Muscle of back (tissue), 11 donors: ENCODE results near the gene HACD4. TPM values are rescaled to one million over a fixed set of nuclear protein-coding genes. Genes with fewer than 3 reads are reported as not detected.

Experiments
- DNase-seq, 3 donors: peaks; one replicate each; pipeline versions ENCODE4 v3.0.0 to v3.0.0-alpha.2; 2013
- polyA plus RNA-seq, 10 donors: library from polyadenylated mRNA; unstranded; fragments of 120-200 nt; gene quantifications; one replicate each; pipeline ENCODE4 v1.2.1, GENCODE V29; 2013; ENCODE audit not compliant: insufficient read length in 10 of 10

The HACD4 gene
- polyA plus RNA-seq, 10 donors = 1.2 to 3.4 (median 2.1) TPM

DNA sequence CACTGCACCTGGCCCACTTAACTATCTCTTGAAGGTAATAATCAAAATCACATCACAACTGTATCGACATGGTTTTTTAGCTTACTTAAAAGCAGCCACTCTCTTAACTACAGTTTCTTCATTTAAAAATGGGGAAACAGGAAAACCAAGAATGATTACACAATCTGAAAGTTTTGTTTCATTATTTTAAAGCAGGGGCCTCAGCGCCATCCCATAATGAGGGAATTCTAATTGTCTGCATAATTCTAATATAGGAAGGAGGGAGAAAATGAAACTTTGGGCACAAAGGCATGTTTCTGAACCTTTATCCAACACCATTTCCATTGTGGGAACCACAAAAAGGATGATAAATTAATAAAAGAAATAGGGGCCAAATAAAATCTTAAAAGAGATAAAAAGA is 7.6 kb downstream of the HACD4 start:
- no peak for DNase-seq

DNA sequence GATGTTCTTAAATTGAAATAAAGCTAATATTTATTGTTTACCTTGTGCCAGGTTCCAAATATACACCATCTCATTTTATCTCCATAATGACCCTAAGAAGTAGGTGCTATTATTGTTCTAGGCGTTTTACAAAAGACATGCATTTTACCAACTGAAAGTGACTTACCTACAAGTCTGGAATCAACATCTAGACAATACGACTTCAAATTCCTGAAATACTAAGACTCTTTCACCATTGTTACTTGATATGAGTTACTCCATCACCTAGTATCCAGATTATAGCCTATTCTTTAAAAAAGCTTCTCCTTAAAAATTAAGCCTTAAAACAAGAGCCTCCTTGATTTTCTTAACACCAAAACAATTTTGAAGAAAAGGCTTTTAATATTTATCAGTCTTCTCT is 13.3 kb downstream of the HACD4 start:
- DNase-seq = no peak

DNA sequence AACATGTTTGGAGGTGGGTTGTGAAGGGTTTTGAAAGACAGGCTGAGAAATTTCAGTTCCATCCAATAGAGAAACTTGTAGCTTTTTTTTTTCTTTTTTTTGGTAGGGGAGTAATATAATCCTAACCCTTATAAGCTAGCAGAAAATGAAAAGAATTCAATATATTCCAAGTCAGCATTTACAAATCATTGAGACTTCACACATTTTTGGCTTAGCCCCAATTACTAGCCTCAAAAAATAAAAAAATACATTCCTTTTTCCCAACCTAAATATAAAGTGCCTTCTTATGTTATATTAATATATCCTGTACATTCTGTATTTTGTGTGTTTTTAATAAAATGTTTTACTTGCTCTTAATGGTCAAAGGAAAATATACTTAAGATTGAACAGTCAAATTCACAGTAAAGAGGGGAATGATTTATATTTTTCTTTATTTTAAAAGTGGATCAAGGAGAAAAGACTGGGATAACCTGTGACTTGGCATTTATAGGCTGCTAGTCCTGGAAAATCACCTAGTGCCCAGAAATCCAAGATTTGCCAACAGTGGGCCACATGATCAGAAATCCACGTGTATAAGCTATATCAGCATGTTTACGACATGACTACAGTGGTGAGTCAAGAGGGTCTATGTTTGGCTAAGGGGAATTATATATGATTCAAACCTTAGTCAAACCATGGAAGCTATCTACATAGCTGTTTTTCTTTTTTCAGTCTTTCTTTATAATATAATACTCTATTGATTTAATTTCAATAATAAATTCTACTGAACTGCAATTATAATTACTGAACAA is 14.5 kb downstream of the HACD4 start:
- DNase-seq = peak in 1 of 3 donors; percentile 36

DNA sequence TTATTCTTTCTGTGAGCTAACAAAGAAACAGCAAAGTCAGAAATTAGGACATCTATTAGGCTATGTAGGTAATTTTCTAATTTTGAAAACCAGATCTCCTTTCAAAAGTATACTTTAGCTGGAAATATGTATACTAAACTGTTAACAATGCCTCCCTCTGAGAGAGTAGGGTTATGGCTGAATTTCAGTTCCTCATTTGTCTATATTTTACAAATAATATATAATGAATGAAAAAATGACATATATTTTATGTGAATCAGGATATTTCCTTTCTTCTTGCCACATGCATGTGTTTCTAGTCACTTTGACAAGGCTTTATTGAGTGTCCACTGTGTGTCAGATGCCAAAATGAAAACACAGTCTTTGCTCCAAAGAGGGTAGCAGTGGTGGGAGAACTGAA is 15.4 kb downstream of the HACD4 start:
- no peak for DNase-seq

DNA sequence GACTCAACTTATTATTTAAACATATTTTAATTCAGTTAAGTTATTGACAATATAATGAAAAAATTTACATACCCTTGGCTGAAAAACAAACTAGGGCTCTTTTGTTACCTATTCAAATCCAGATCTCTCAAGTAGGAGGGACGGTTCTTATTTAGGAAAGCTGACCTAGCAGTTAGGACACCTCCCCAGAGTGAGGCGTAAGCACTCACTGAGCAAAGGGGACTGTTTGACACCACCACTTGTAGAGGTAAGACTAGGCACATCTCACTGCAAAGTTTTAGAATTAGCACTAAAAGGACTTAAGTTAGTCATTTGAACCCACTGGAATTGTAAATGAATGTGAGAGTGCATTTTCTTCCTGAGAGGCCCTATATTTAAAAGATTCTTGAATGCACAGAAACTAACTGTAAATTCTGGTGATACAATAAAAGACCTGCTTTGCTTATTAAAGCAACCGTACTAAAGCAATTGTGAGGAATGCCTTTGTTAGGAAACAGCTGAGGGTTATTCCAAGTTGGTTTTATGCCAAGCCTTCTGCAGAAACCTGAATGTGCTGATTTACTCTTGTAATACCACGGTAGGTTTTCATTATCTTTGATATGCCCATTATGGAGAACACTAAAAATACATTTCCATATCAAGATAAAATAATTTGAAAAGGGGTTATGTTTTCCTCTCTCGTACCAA is 16.2 kb downstream of the HACD4 start:
- peak in 1 of 3 donors; percentile 14 for DNase-seq

DNA sequence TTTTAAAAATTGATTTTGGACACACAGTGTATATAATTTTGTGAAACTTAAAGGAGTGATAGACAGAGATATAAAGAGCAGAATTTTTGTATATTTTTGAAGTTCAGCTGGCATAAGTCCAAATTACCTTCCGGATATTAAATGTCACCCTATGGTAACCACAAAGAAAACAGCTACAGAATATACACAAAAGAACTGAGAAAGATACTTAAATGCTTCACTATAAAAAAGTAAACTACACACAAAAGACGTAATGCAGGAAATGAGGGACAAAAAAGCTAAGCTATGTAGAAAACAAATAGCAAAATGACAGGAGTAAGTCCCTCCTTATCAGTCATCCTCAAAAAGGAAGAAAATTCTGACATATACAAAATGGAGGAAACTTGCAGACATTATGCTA is 29.4 kb downstream of the HACD4 start:
- no peak for DNase-seq

DNA sequence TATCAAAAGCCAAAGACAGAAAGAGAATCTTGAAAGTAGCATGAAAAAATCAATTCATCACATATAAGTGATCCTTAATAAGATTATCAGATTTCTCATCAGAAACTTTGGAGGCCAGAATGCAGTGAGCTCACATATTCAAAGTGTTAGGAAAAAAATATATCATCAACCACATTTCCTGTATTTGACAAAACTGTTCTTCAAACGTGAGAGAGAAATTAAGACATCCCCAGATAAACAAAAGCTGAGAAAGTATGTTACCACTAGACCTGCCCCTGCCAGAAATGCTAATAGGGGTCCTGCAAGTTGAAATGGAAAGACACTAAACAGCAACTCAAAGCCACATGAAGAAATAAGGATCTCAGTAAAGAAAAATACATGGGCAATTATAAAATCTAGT is 29.9 kb downstream of the HACD4 start:
- no peak for DNase-seq

DNA sequence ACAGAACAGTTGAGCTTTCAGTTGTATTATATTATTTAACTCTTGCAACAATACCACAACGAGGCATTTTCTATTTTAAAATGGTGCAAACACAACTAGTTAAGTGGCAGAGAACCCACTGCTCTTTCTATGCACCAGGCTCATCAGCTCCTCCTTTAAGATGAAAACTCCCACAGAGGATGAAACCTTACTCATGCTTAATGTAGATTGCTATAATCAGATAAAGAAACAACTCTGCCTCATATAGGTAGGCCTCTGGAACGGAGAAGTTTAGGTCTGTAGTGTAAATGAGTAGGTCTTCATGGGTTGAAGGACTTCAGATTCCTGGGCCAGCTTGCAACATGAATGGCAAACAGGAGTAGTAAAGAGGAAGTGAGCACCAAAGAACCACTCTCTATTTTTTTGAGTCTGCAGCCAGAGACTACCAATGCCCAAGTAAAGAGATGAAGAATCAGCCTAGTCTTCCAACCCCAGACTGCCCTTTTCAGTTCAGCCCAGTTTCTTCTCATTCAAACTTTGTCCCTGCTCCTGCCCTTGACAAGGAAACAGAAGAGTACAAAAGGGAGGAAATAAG is 33.9 kb downstream of the HACD4 start:
- DNase-seq = no peak

DNA sequence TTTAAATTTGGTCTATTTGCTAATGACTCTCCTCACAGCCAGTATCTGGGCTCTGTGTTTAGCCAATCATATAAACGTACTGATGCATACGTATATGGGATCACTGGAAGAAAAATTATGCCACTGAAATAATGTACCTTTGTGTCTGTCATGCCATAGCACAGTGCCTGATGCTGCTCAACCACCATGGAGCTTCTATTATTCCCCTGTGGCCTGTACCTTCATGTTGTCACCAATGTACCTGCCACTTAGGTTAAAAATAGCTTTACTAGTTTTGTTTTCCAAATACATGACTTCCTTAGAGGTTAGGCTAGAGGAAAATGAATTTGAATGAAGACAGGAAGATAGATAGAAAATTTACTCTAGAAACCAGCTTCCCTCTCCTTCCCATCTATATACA is 34.6 kb downstream of the HACD4 start:
- DNase-seq = no peak

DNA sequence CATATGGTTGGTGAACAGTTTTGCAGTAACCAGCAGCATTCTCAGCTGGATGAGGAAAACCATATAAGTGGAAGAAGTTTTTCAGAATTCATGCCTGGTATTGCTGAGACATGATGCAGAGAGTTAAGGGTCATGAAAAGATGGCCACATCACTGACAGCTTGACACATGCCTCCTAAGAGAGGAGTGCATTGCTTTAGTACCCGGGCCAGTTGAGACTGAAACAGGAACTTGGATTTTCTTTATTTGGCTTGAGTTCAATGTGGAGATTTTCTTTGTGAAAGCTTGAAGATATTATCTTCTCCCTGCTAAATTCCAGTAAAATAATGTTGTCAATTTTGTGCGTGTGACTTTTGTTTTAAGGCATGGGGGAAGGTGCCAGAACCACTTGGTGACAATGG is 35.8 kb downstream of the HACD4 start:
- no peak for DNase-seq

DNA sequence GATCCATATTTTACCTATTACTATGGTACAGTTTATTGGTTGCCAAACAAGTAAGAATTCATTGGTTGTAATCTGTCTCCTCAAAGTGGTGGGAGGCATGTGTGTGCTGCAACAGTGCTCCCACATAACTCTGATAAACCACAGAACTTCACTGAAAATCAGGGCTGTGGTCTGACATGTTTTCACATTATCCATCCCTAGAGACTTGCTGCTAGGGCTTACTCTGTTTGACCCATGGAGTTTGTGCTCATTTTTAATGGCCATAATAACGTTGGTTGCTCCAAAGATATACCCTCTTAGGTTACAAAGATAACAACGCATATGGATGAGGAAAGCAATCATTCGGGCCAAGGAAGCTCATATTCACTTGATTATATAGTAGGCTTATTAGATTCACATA is 37.0 kb downstream of the HACD4 start:
- no peak for DNase-seq

DNA sequence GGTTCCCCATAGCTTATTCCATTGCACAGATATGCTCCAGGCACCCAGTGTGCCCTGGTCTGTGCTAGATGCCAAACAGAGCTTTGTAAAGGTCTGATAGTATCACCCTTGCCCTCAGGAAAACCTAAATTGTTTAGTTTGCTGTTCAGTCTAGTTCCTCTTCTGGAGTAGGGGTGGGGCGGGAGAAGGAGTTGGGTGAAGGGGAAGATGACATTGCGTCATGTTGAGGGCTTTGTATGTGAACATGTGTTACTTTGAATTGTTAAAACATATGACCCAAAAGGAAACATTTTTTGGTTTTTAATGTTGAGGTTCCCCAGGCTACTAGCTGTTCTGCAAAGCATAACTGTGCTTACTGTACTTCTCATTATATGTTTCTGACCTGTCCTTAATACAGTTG is 40.6 kb downstream of the HACD4 start:
- peak in 1 of 3 donors; percentile 37 for DNase-seq

DNA sequence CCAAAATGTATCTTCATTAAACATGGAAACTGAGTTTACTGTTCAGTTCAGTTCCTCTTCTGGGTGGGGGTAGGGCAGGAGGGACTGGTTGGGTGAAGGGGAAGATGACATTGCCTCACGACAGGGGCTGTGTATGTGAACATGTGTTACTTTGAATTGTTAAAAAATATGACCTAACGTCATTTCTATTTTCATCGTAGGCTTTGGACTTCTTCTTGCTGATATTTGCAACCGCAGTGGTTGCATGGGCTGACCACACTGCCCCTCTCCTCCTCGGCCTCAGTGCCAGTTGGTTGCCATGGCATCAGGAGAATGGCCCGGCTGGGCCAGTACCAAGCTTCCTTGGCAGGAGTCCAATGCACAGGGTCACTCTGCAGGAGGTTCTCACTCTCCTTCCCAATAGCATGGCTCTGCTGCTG is 41.5 kb downstream of the HACD4 start:
- DNase-seq = peak in 1 of 3 donors; percentile 13

DNA sequence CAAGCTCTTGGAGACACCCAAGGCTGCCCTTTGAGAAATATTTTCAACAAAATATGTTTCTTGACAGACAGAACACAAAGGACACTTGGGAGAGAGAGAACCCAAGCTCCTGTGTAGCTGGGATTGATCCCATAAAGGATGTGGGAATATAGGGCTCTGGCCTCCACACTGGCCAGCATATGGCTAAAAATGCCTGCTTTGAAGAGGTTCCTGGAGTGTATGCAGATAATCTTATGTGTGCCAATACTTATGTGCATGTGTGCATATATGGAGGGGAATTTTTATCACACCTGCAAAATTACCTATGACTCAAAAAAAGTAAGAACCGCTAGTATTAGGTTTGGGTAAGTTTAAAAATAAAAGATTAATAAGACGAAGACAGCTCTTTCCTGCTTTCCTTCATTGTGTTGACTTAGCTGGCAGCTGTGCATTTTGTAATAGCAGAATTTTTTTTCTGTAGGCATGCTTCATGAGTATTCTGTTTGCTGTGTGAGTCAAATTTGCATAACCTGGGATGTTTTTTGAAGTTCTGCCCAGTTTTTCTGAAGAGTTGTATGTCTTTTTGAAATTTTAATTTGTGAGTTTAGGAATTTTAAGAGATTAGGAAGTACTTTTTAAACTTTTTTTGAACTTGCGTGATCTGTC is 42.6 kb downstream of the HACD4 start:
- DNase-seq = no peak

DNA sequence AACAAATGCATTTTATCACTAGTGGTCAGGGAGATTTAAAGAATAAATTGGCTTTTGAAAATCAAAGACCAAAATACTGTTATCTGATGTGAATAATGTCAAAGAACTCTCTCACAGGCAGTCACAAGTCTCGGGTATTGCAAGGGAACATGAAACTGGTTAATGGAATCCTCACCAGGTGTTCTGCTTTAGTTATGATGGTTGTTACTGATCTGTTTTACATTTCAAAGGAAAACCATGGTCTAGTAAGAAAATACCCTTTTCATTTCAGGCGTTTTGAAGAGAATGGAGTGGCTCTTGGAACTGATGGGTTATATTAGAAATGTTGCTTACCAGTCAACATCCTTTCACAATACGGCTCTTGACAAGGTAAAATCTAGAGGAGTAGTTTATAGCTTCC is 43.4 kb downstream of the HACD4 start:
- DNase-seq = no peak

DNA sequence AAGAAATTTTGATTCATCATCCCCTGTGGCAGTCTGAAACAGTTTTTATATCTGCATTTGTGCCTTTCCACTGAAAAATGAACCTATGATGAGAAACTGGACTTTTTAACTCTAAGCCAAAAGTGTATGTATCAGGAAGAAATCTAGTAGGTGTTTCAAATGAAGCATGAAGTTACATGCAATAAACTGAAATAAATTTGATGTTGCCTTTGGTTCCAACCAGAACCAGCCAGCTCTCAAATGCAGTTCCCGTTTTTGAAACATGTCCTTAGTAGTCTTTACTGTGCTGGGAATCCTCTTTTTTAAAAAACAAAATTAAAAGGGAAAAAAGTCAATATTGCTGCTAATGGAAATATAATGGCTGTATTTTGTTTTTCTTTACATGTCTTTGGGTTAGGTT is 43.9 kb downstream of the HACD4 start:
- DNase-seq = no peak

DNA sequence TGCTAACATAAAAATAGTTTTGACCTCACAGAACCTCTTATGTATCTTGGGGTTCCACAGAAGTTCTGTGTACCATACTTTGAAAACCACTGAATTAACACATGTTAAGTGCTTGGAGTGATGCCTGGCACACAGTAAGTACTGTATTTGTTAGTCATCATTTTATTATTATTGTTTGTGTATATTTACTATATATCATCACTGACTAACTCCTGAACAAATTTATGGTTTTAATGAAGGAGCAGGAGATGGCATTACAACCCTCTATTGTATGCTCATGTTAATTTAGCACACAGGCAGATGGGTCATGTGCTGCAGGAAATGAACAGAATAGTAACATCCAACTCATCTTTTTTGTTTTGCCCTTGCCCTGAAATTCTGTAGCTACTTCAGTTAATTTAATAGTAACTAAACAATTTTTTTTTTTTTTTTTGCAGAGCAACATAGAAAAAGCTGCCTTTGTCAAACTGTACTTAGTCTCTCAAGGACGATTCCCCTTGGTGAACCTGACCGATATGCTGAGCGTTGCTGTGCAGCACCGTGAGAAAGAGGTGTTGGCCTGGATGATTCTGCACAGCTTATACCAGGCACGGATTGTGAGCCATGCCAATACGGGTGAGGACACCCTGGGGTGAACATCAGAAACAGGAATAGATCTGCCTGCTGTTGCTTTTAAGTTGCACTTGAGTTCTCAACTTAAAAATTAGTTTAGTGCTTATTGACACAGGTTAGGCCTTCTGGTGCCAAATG is 45.4 kb downstream of the HACD4 start:
- no peak for DNase-seq

DNA sequence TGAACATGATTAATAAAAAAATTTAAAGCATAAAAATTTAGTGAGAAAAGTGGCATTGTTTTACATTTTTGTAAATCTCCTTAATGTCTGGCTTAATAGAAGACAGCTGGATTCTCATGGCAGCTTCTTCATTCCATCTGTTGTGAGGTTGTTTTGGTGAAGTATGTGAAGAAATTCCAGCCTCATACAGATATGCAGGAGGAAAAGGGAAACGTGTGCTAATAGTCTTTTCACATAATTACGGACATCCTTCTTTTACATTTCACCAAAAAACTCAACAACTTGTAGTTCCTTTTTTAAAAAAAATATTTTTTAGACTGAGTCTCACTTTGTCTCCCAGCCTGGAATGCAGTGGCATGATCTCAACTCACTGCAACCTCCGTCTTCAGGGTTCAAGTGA is 46.9 kb downstream of the HACD4 start:
- DNase-seq = peak in 1 of 3 donors; percentile 32

DNA sequence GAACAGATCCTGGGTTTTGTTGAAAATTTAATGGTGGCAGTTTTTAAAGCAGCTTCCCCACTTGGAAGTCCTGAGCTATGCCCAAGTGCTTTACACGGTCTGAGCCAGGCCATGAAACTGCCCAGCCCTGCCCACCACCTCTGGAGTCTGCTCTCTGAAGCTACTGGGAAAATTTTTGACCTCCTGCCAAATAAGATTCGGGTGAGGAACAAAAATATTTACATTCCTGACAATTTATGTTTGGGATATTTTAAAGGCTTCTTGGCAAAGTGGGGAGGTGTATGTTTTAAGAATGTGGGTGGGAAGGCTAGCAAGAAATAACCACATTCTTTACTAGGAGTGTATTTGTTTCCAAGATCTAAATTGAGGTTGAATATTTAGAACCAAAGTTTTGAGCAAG is 50.0 kb downstream of the HACD4 start:
- peak in 2 of 3 donors; percentile 40 to 60 for DNase-seq

DNA sequence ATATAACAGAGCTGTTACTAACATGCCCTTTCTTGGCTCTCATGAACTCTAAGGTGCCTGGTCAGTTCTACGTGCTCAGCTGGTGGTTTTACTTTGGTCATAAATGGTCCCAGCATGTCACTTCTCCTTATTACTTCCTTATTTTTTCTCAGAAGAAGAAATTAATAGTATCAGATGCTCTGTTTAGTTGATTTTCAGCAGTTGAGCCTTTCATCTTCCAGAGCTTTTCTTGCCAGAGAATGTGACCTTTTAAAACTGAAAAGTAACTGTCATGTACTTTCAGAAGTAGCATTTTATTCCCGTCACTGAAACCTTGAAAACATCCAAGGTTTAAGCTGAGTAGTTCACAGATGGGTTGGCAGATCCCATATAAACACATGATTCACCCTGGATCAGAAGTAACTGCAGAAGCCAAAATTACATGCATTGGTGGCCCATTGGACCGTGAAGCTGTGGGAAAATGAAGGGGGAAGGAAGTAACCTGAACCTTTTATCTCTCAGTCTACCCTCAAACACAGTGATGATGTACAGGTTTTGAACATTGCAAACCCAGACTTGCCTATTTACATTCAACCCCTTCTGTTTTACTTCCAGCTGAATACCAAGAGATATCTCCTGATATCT is 50.5 kb downstream of the HACD4 start:
- DNase-seq = peak; percentile 38 to 55 (median 47)

DNA sequence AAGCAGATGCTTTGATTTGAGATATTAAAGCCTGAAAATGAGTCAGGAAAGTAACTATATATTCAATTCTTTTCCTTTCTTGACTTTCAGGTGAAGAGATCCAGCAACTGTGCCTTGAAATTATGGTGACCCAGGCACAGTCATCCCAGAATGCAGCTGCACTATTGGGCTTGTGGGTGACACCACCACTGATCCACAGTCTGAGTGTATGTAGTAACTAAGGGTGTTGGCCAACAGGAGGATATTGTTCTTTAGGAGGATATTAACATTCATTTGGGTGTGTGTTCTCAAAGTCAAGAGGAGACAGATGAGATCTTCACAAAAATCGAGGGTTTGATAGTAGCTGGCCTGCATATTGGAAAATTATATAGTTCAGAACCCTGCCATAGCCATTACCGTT is 53.2 kb downstream of the HACD4 start:
- DNase-seq = no peak
